Measurements from ENCODE around the gene HAPLN3. TPM values are rescaled to one million over a fixed set of nuclear protein-coding genes. Genes with fewer than 3 reads are reported as not detected.

The HAPLN3 gene, protein sequence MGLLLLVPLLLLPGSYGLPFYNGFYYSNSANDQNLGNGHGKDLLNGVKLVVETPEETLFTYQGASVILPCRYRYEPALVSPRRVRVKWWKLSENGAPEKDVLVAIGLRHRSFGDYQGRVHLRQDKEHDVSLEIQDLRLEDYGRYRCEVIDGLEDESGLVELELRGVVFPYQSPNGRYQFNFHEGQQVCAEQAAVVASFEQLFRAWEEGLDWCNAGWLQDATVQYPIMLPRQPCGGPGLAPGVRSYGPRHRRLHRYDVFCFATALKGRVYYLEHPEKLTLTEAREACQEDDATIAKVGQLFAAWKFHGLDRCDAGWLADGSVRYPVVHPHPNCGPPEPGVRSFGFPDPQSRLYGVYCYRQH
- total RNA-seq, result 17.2 TPM

GRCh38 chr15:88894819-88895767, at the start of gene HAPLN3:
TSS of gene HAPLN3 (minus strand) at chr15:88895544. CDS start at chr15:88887298, 8,246 bp downstream.

DNA sequence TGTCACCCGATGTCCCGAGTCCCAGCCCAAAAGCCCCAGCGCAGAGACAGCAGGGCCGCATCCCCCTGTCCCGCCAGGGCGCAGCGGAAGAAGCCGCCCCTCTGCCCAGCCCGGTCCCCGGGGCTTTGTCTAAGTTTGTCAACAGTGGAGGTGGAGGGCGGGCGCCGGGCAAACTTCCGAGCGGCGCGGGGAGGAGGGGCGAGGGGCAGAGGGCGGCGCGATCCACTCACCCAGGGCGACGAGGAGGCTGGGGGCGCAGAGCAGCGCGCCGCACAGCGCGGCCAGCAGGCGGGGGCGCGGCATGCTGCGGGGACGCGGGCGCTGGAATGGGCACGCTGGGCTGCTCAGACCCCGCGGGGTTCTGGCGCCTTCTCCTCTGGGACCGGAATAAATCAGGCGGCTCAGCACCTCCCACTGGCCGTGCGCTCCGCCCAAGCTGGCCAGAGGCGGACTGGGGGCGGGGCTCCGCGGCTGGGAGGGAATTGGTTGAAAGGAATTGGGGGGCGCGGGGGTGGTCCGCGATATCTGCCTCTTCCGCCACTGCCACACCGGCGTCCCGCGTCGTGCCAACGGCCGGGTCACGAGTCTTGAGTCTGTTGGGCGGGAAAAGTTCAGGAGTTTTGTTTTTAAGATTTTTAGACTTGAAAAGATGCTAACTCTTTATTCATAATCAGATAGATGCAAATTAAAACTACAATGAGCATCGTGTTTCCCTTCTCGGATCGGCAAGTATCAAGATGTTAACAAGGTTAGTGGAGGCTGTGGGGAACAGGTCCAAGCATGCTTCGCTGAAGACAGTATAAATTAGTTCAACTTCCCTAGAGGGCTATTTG, 17.9 kb upstream of the HAPLN3 start, which contains the start of gene MFGE8:
Gene MFGE8, minus strand, starts transcription at position 363 of the 833 bp plus-strand sequence. Its CDS starts 60 bp downstream, at position 303.

Other genes starting within 250 kb of the HAPLN3 start
- 44.0 TPM for gene ACAN, start 92.1 kb downstream of the HAPLN3 start, total RNA-seq
- 110 TPM for gene MFGE8, start 17.8 kb upstream of the HAPLN3 start, total RNA-seq
- 63.0 TPM for gene ABHD2, start 192.9 kb upstream of the HAPLN3 start, total RNA-seq

Measured in camera-type eye (tissue), 1 donor.